Endothelial cell (in vitro differentiated cells): ENCODE results near the gene P4HTM. TPM values are rescaled to one million over a fixed set of nuclear protein-coding genes. Genes with fewer than 3 reads are reported as not detected.

Source experiments
- DNase-seq: peaks from one replicate; pipeline ENCODE4 v3.0.0; 2021; ENCODE audit warnings: low spot score
- H3K27ac Mint-ChIP-seq: one replicate; pipeline ENCODE4 v1.8.0; 2021; ENCODE audit warnings: mixed read lengths, inconsistent platforms; ENCODE audit not compliant: unreplicated experiment
- H3K27me3 Mint-ChIP-seq: one replicate; pipeline ENCODE4 v1.8.0; 2021; ENCODE audit warnings: mild to moderate bottlenecking, moderate library complexity, mixed read lengths, inconsistent platforms; ENCODE audit not compliant: unreplicated experiment
- H3K36me3 Mint-ChIP-seq: one replicate; pipeline ENCODE4 v1.8.0; 2021; ENCODE audit warnings: mild to moderate bottlenecking, low read depth, mixed read lengths, inconsistent platforms; ENCODE audit not compliant: unreplicated experiment
- H3K4me1 Mint-ChIP-seq: one replicate; pipeline ENCODE4 v1.8.0; 2021; ENCODE audit warnings: mild to moderate bottlenecking, mixed read lengths, inconsistent platforms; ENCODE audit not compliant: unreplicated experiment
- H3K4me3 Mint-ChIP-seq: one replicate; pipeline ENCODE4 v1.8.0; 2021; ENCODE audit warnings: mild to moderate bottlenecking, mixed read lengths, inconsistent platforms; ENCODE audit not compliant: unreplicated experiment
- H3K9me3 Mint-ChIP-seq: one replicate; pipeline ENCODE4 v1.8.0; 2021; ENCODE audit warnings: mixed read lengths, inconsistent platforms; ENCODE audit not compliant: unreplicated experiment
- total RNA-seq: library from RNA; stranded (reverse); fragmentation: NEBNext Ultra II Directional; extraction: Animal tissue kit (Norgen Biotek cat#: 25700); gene quantifications from one replicate; pipeline ENCODE4 v1.2.1, GENCODE V29; 2021; ENCODE audit not compliant: unreplicated experiment
- TF ChIP-seq, protein P1 (sequence below): fragments of 200-600 bp; sonication (generic); IDR thresholded peaks from one replicate; pipeline ENCODE4 v1.5.0; 2021; ENCODE audit warnings: antibody characterized with exemption; ENCODE audit not compliant: unreplicated experiment

Gene P4HTM
- total RNA-seq, 1 donor from 2014 or later = 9.3 TPM

DNA sequence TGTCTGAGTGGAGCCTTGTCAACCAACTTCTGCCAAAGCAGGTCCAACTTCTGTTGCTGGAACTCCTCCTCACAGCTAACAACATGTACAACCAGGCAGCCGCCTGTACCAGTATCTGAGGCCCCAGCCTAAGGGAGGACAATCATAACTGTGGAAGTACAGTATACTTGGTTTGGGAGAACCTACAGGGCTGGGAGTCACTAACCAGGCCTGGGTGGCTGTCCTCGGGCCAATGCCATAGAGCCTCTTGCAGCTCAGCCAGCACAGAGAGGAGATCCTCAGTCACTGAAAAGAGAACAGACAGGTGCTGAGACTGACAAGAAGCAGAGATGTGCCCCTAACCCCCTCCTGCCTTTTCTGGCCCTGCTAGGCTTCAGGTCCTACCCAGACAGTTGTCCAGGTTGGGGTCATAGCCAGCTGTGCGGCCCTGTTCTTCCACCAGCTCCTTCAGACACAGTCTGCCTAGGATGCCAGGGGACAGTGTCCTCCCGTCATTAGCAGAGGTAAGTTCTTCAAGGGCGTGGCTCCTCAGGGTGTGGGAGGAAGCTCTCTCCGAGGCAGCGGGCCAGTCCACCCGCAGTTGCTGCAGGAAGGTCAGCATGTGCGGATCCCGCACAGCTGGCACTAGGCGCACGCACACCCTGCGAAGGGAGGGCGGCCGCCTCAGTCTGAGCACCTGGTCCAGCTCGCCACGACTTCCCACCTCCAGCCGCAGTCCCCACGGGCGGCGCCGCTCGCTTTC lies 27.4 kb downstream of the P4HTM start:
- peaks cover 15% of the 10 kb centered on the region for H3K36me3 Mint-ChIP-seq
- TF ChIP-seq, protein P1, sequence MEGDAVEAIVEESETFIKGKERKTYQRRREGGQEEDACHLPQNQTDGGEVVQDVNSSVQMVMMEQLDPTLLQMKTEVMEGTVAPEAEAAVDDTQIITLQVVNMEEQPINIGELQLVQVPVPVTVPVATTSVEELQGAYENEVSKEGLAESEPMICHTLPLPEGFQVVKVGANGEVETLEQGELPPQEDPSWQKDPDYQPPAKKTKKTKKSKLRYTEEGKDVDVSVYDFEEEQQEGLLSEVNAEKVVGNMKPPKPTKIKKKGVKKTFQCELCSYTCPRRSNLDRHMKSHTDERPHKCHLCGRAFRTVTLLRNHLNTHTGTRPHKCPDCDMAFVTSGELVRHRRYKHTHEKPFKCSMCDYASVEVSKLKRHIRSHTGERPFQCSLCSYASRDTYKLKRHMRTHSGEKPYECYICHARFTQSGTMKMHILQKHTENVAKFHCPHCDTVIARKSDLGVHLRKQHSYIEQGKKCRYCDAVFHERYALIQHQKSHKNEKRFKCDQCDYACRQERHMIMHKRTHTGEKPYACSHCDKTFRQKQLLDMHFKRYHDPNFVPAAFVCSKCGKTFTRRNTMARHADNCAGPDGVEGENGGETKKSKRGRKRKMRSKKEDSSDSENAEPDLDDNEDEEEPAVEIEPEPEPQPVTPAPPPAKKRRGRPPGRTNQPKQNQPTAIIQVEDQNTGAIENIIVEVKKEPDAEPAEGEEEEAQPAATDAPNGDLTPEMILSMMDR = no peak
- DNase-seq = no peak
- H3K27ac Mint-ChIP-seq = peak overlapping the region; percentile 18
- peak overlapping the region; percentile 69 for H3K4me3 Mint-ChIP-seq
- peaks cover 32% of the 10 kb centered on the region for H3K27me3 Mint-ChIP-seq
- peaks cover 11% of the 10 kb centered on the region for H3K4me1 Mint-ChIP-seq
- H3K9me3 Mint-ChIP-seq = no peaks in the 10 kb centered on the region

- H3K9me3 Mint-ChIP-seq = no peaks in the 10 kb centered on the region
- peaks cover 17% of the 10 kb centered on the region for H3K4me1 Mint-ChIP-seq
- peaks cover 37% of the 10 kb centered on the region for H3K27me3 Mint-ChIP-seq
- peak within 1 kb of the TSS; percentile 67 for H3K27ac Mint-ChIP-seq
- peak within 1 kb of the TSS; percentile 93 for H3K4me3 Mint-ChIP-seq
- peaks cover 17% of the 10 kb centered on the region for H3K36me3 Mint-ChIP-seq
- TF ChIP-seq, protein P1 = no peak
- peak; percentile 54 for DNase-seq
These were observed 28.1 kb downstream of the P4HTM start, which contains the start of gene DALRD3 for GRCh38 chr3:49017971-49018706. Gene DALRD3, minus strand, starts transcription at chr3:49018580. Its CDS starts 16 bp downstream, at chr3:49018564.

- DNase-seq = no peak
- Mint-ChIP-seq H3K27me3 (peaks cover 36% of the 10 kb centered on the region), H3K9me3 (no peaks in the 10 kb centered on the region), H3K27ac (peak overlapping the region; percentile 67), H3K4me1 (peaks cover 18% of the 10 kb centered on the region), H3K36me3 (peaks cover 20% of the 10 kb centered on the region), H3K4me3 (peak overlapping the region; percentile 93)
- TF ChIP-seq, protein P1 = no peak
These were observed 28.6 kb downstream of the P4HTM start for GRCh38 chr3:49018707-49019006.

DNA sequence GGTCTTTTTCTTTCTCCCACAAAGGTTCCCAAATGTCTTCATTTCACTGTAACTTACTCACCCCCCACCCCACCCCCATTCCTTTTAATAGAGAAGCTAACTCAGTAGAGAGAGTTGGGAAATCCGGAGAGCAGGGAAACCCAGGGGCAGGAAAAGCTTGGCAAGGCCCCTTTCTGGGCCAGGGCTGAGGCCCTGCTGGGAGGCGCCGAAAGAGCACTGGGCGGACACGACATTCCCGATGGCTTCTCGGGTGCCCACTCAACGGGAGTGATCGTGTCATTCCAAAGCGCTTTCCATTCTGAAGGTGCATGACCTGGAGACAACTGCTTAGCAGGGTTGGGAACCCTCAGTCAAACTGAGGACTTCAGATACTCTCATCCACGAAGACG lies 29.9 kb downstream of the P4HTM start:
- TF ChIP-seq, protein P1 = no peak
- Mint-ChIP-seq H3K36me3 (peaks cover 27% of the 10 kb centered on the region), H3K4me3 (peak overlapping the region; percentile 96), H3K4me1 (peaks cover 18% of the 10 kb centered on the region), H3K9me3 (no peaks in the 10 kb centered on the region), H3K27ac (peak overlapping the region; percentile 42), H3K27me3 (peaks cover 31% of the 10 kb centered on the region)
- no peak for DNase-seq
